Natural killer cell treated with Interleukin-12 subunit alpha and Interleukin-12 subunit beta and Interleukin-15 and Interleukin-18, amount 100 ng/mL, for 72 hours (primary cell): ENCODE results near the gene SH3PXD2A. TPM values are rescaled to one million over a fixed set of nuclear protein-coding genes. Genes with fewer than 3 reads are reported as not detected.

Experiments used
- ATAC-seq, 2 donors: fragments of 150-1000 bp; cut with Tn5 transposase in 1 of 2; sonication (Bioruptor Pico), chemical (Tn5 transposase) in 1 of 2; 2 replicates each; pipeline ENCODE4 v1.10.0; 2021
- DNase-seq: peaks from one replicate; pipeline ENCODE4 v3.0.0; 2022; ENCODE audit warnings: low spot score
- H3K27ac Mint-ChIP-seq, 2 donors: 1 replicate in 1 of 2; 2 replicates in 1 of 2; pipeline ENCODE4 v1.8.0; 2022; ENCODE audit warnings: mixed read lengths in 2 of 2, mild to moderate bottlenecking in 1 of 2, moderate library complexity in 1 of 2
- H3K27me3 Mint-ChIP-seq, 2 donors: 1 replicate in 1 of 2; 2 replicates in 1 of 2; pipeline ENCODE4 v1.8.0; 2022; ENCODE audit warnings: mixed read lengths in 2 of 2
- H3K36me3 Mint-ChIP-seq: one replicate; pipeline ENCODE4 v1.8.0; 2022; ENCODE audit warnings: mixed read lengths
- H3K4me1 Mint-ChIP-seq, 2 donors: 1 replicate in 1 of 2; 2 replicates in 1 of 2; pipeline ENCODE4 v1.8.0; 2022; ENCODE audit warnings: low read depth in 2 of 2, mixed read lengths in 2 of 2, mild to moderate bottlenecking in 1 of 2
- H3K4me3 Mint-ChIP-seq: one replicate; pipeline ENCODE4 v1.8.0; 2022; ENCODE audit warnings: mixed read lengths
- H3K9me3 Mint-ChIP-seq: 2 replicates; pipeline ENCODE4 v1.8.0; 2022; ENCODE audit warnings: mixed read lengths
- total RNA-seq, 2 donors: library from RNA; stranded (reverse); gene quantifications; one replicate each; pipeline ENCODE4 v1.2.3, GENCODE V29; 2022

Gene SH3PXD2A
- total RNA-seq, 2 donors from 2014 or later: 3.4 to 7.6 TPM

- H3K4me1 Mint-ChIP-seq: peaks cover 0 to 8% of the 10 kb centered on the region in 2 donors
- no peaks in the 10 kb centered on the region for H3K27me3 Mint-ChIP-seq
- no peaks in the 10 kb centered on the region for H3K36me3 Mint-ChIP-seq
- no peaks in the 10 kb centered on the region for H3K9me3 Mint-ChIP-seq
- no peak overlapping the region for H3K4me3 Mint-ChIP-seq
- DNase-seq (no peak), ATAC-seq (no peak)
- H3K27ac Mint-ChIP-seq: no peak overlapping the region
These were observed 178.4 kb downstream of the SH3PXD2A start for GRCh38 chr10:103676851-103677417.

GRCh38 chr10:103676058-103676785, 179.2 kb downstream of the SH3PXD2A start:
- Mint-ChIP-seq H3K9me3 (no peaks in the 10 kb centered on the region), H3K4me3 (no peak overlapping the region), H3K4me1 (peaks cover 0 to 8% of the 10 kb centered on the region in 2 donors), H3K27ac (no peak overlapping the region), H3K27me3 (no peaks in the 10 kb centered on the region), H3K36me3 (no peaks in the 10 kb centered on the region)
- ATAC-seq: no peak
- DNase-seq: no peak

GRCh38 chr10:103673606-103674005, 181.8 kb downstream of the SH3PXD2A start:
- DNase-seq (no peak), ATAC-seq (no peak)
- peaks cover 0 to 4% of the 10 kb centered on the region in 2 donors for H3K27me3 Mint-ChIP-seq
- H3K36me3 Mint-ChIP-seq: no peaks in the 10 kb centered on the region
- no peak overlapping the region for H3K4me3 Mint-ChIP-seq
- no peaks in the 10 kb centered on the region for H3K9me3 Mint-ChIP-seq
- H3K4me1 Mint-ChIP-seq: peaks cover 10 to 11% of the 10 kb centered on the region in 2 donors
- H3K27ac Mint-ChIP-seq: no peak overlapping the region

- no peak for ATAC-seq
- Mint-ChIP-seq H3K27ac (no peak overlapping the region), H3K4me1 (peaks cover 14% of the 10 kb centered on the region in 2 donors), H3K9me3 (no peaks in the 10 kb centered on the region), H3K4me3 (no peak overlapping the region), H3K36me3 (no peaks in the 10 kb centered on the region), H3K27me3 (peaks cover 0 to 7% of the 10 kb centered on the region in 2 donors)
- DNase-seq: no peak
These were observed 183.0 kb downstream of the SH3PXD2A start for GRCh38 chr10:103672345-103672744.

- peaks cover 15 to 17% of the 10 kb centered on the region in 2 donors for H3K4me1 Mint-ChIP-seq
- no peak overlapping the region for H3K4me3 Mint-ChIP-seq
- peaks cover 0 to 7% of the 10 kb centered on the region in 2 donors for H3K27me3 Mint-ChIP-seq
- H3K27ac Mint-ChIP-seq: no peak overlapping the region
- no peaks in the 10 kb centered on the region for H3K36me3 Mint-ChIP-seq
- DNase-seq: no peak
- ATAC-seq: no peak
- no peaks in the 10 kb centered on the region for H3K9me3 Mint-ChIP-seq
These were observed 184.1 kb downstream of the SH3PXD2A start for GRCh38 chr10:103671126-103671895.

- H3K4me3 Mint-ChIP-seq: no peak overlapping the region
- no peaks in the 10 kb centered on the region for H3K9me3 Mint-ChIP-seq
- H3K4me1 Mint-ChIP-seq: peaks cover 21 to 24% of the 10 kb centered on the region in 2 donors
- H3K27ac Mint-ChIP-seq: no peak overlapping the region
- no peaks in the 10 kb centered on the region for H3K36me3 Mint-ChIP-seq
- ATAC-seq (no peak), DNase-seq (no peak)
- peaks cover 0 to 7% of the 10 kb centered on the region in 2 donors for H3K27me3 Mint-ChIP-seq
These were observed 185.4 kb downstream of the SH3PXD2A start for GRCh38 chr10:103669944-103670343.

- DNase-seq (no peak), ATAC-seq (no peak)
- peaks cover 24 to 27% of the 10 kb centered on the region in 2 donors for H3K4me1 Mint-ChIP-seq
- H3K27ac Mint-ChIP-seq: no peak overlapping the region
- no peaks in the 10 kb centered on the region for H3K9me3 Mint-ChIP-seq
- peaks cover 0 to 7% of the 10 kb centered on the region in 2 donors for H3K27me3 Mint-ChIP-seq
- H3K36me3 Mint-ChIP-seq: no peaks in the 10 kb centered on the region
- H3K4me3 Mint-ChIP-seq: no peak overlapping the region
These were observed 186.0 kb downstream of the SH3PXD2A start for GRCh38 chr10:103669243-103669929.

- Mint-ChIP-seq H3K36me3 (no peaks in the 10 kb centered on the region), H3K27ac (peak overlapping the region in 1 of 2 donors; percentile 73), H3K4me3 (peak overlapping the region; percentile 81), H3K27me3 (peaks cover 0 to 7% of the 10 kb centered on the region in 2 donors), H3K4me1 (peaks cover 24 to 27% of the 10 kb centered on the region in 2 donors), H3K9me3 (no peaks in the 10 kb centered on the region)
- ATAC-seq (peak; percentile 54 to 70), DNase-seq (no peak)
These were observed 186.8 kb downstream of the SH3PXD2A start for GRCh38 chr10:103668351-103669242.

- H3K27me3 Mint-ChIP-seq: peaks cover 0 to 7% of the 10 kb centered on the region in 2 donors
- peaks cover 26 to 32% of the 10 kb centered on the region in 2 donors for H3K4me1 Mint-ChIP-seq
- ATAC-seq (no peak), DNase-seq (no peak)
- no peak overlapping the region for H3K4me3 Mint-ChIP-seq
- H3K27ac Mint-ChIP-seq: no peak overlapping the region
- H3K9me3 Mint-ChIP-seq: no peaks in the 10 kb centered on the region
- no peaks in the 10 kb centered on the region for H3K36me3 Mint-ChIP-seq
These were observed 188.0 kb downstream of the SH3PXD2A start for GRCh38 chr10:103667356-103667755.

- Mint-ChIP-seq H3K4me3 (no peak overlapping the region), H3K27me3 (peaks cover 0 to 7% of the 10 kb centered on the region in 2 donors), H3K9me3 (no peaks in the 10 kb centered on the region), H3K36me3 (no peaks in the 10 kb centered on the region), H3K27ac (no peak overlapping the region), H3K4me1 (peaks cover 26 to 32% of the 10 kb centered on the region in 2 donors)
- DNase-seq (no peak), ATAC-seq (no peak)
These were observed 188.6 kb downstream of the SH3PXD2A start for GRCh38 chr10:103666762-103667150.

GRCh38 chr10:103666087-103666761, 189.2 kb downstream of the SH3PXD2A start:
- no peaks in the 10 kb centered on the region for H3K36me3 Mint-ChIP-seq
- peak overlapping the region in 1 of 2 donors; percentile 12 for H3K27ac Mint-ChIP-seq
- DNase-seq (no peak), ATAC-seq (no peak)
- H3K4me1 Mint-ChIP-seq: peaks cover 26 to 32% of the 10 kb centered on the region in 2 donors
- H3K27me3 Mint-ChIP-seq: peaks cover 0 to 7% of the 10 kb centered on the region in 2 donors
- H3K9me3 Mint-ChIP-seq: no peaks in the 10 kb centered on the region
- H3K4me3 Mint-ChIP-seq: no peak overlapping the region

GRCh38 chr10:103665162-103665889, 190.1 kb downstream of the SH3PXD2A start:
- H3K27ac Mint-ChIP-seq: peak overlapping the region in 1 of 2 donors; percentile 40
- H3K27me3 Mint-ChIP-seq: peaks cover 0 to 7% of the 10 kb centered on the region in 2 donors
- no peaks in the 10 kb centered on the region for H3K9me3 Mint-ChIP-seq
- no peak for DNase-seq
- peaks cover 26 to 32% of the 10 kb centered on the region in 2 donors for H3K4me1 Mint-ChIP-seq
- H3K36me3 Mint-ChIP-seq: no peaks in the 10 kb centered on the region
- no peak for ATAC-seq
- no peak overlapping the region for H3K4me3 Mint-ChIP-seq
